Measurements from ENCODE around the gene PKMYT1.

Gene PKMYT1

GRCh38 chr16:2925951-2926649 is 54.1 kb downstream of the PKMYT1 start:
- no peak overlapping the region for H3K4me3 ChIP-seq (ENCODE audit: low read depth, low read length)
- no peak for DNase-seq (ENCODE audit: low read depth)

GRCh38 chr16:2924901-2925755 is 55.1 kb downstream of the PKMYT1 start:
- no peak for TF ChIP-seq CTCF (IDR thresholded peaks at IDR 0.05; ENCODE audit: low read depth, low read length, missing control alignments)
- no peak overlapping the region for H3K4me3 ChIP-seq (ENCODE audit: low read depth, low read length)
- no peak for DNase-seq (ENCODE audit: low read depth)

More at GRCh38 chr16:2925951-2926649, 54.1 kb downstream of the PKMYT1 start:
- TF ChIP-seq CTCF (IDR thresholded peaks at IDR 0.05; ENCODE audit: low read depth, low read length, missing control alignments), result no peak

- H3K4me3 ChIP-seq (ENCODE audit: low read depth, low read length), result no peak overlapping the region
- no peak for TF ChIP-seq CTCF (IDR thresholded peaks at IDR 0.05; ENCODE audit: low read depth, low read length, missing control alignments)
- DNase-seq (ENCODE audit: low read depth), result no peak
These were observed 56.8 kb downstream of the PKMYT1 start for GRCh38 chr16:2923481-2923880.

Data from GM12864 (cell line).